ENCODE data around the gene ATP6V1B1. TPM values are rescaled to one million over a fixed set of nuclear protein-coding genes. Genes with fewer than 3 reads are reported as not detected.
"Not testable (repeated sequence)": the region's sequence is repeated elsewhere in the genome, so short reads cannot be mapped to it uniquely, and the experiment has no call there.

ATP6V1B1 gene
- total RNA-seq, 1 experiment from 2014 or later = not detected

- DNase-seq (ENCODE audit: low read depth); in situ Hi-C loops (cut with HindIII; ENCODE audit: low pct_unique_long_range_greater_than_20kb, low sequenced_read_pairs): not testable (repeated sequence)
Measured at GRCh38 chr2:71011786-71012185, 76.1 kb downstream of the ATP6V1B1 start.

Other genes starting within 250 kb of the ATP6V1B1 start
- 3.8 and 14.8 TPM in 2 replicates for gene ADD2, start 167.7 kb upstream of the ATP6V1B1 start, total RNA-seq (2014; rRNA removed; shearing (Covaris generic); ENCODE audit: low replicate concordance)
- not detected in 2 replicates for gene FIGLA, start 145.3 kb upstream of the ATP6V1B1 start, total RNA-seq (2014; rRNA removed; shearing (Covaris generic); ENCODE audit: low replicate concordance)
- gene CLEC4F, start 115.3 kb upstream of the ATP6V1B1 start, total RNA-seq (2014; rRNA removed; shearing (Covaris generic); ENCODE audit: low replicate concordance) = not detected in 2 replicates
- gene CD207, start 100.1 kb upstream of the ATP6V1B1 start, total RNA-seq (2014; rRNA removed; shearing (Covaris generic); ENCODE audit: low replicate concordance) = not detected in 2 replicates
- not detected in 2 replicates for gene VAX2, start 35.3 kb upstream of the ATP6V1B1 start, total RNA-seq (2014; rRNA removed; shearing (Covaris generic); ENCODE audit: low replicate concordance)
- gene ANKRD53, start 42.7 kb downstream of the ATP6V1B1 start, total RNA-seq (2014; rRNA removed; shearing (Covaris generic); ENCODE audit: low replicate concordance) = not detected in 2 replicates
- 33.2 and 57.8 TPM in 2 replicates for gene TEX261, start 59.0 kb downstream of the ATP6V1B1 start, total RNA-seq (2014; rRNA removed; shearing (Covaris generic); ENCODE audit: low replicate concordance)
- gene NAGK, start 132.7 kb downstream of the ATP6V1B1 start, total RNA-seq (2014; rRNA removed; shearing (Covaris generic); ENCODE audit: low replicate concordance) = 53.4 and 124 TPM in 2 replicates
- 9.5 and 18.9 TPM in 2 replicates for gene MCEE, start 194.3 kb downstream of the ATP6V1B1 start, total RNA-seq (2014; rRNA removed; shearing (Covaris generic); ENCODE audit: low replicate concordance)
- gene MPHOSPH10, start 194.7 kb downstream of the ATP6V1B1 start, total RNA-seq (2014; rRNA removed; shearing (Covaris generic); ENCODE audit: low replicate concordance) = 10.6 and 11.6 TPM in 2 replicates

Data from Caki2 (cell line).